Measurements from ENCODE around the gene LCN10.

The LCN10 gene

GRCh38 chr9:136753371-136754058 lies 10.8 kb upstream of the LCN10 start:
- DNase-seq, result no peak

- no peak for DNase-seq
These were observed 9.1 kb upstream of the LCN10 start for GRCh38 chr9:136751814-136752213.

DNA sequence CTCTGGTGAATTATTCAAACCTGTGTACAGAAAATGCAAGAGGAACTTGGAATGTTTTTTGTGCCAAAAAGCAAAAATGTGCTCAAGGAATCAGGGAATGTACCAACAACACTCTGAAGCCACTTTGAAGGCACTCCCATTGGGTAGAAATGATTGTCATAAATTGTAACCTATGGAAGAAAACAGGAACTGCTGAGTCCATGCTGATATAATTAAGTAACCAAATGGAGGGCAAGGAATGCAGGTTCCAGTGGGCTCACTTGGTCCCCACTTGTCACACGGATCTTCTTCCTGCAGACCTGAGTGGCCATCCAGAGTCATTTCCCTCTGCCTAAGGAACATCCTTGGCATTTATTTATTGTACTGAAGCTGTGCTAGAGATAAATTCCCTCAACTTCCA lies 8.5 kb upstream of the LCN10 start:
- no peak for DNase-seq

DNA sequence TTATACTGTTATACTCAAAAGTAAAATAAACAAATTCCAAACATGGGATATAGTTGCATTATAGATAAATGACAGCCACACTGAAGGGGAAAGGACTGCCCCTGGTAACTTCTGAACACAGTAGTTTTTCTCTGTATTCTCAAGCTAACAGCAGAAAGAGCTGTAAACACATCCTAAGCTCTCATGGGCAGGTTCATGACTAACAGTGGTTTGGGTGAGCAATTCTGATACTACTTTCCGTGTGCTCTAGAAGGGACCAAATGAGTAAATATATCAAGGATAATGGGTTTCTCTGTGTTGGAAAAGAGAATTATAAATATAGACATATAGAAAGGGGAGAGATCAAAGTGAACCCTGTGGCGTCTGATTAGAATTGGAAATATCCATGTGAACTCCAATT lies 7.8 kb upstream of the LCN10 start:
- DNase-seq, result no peak

DNA sequence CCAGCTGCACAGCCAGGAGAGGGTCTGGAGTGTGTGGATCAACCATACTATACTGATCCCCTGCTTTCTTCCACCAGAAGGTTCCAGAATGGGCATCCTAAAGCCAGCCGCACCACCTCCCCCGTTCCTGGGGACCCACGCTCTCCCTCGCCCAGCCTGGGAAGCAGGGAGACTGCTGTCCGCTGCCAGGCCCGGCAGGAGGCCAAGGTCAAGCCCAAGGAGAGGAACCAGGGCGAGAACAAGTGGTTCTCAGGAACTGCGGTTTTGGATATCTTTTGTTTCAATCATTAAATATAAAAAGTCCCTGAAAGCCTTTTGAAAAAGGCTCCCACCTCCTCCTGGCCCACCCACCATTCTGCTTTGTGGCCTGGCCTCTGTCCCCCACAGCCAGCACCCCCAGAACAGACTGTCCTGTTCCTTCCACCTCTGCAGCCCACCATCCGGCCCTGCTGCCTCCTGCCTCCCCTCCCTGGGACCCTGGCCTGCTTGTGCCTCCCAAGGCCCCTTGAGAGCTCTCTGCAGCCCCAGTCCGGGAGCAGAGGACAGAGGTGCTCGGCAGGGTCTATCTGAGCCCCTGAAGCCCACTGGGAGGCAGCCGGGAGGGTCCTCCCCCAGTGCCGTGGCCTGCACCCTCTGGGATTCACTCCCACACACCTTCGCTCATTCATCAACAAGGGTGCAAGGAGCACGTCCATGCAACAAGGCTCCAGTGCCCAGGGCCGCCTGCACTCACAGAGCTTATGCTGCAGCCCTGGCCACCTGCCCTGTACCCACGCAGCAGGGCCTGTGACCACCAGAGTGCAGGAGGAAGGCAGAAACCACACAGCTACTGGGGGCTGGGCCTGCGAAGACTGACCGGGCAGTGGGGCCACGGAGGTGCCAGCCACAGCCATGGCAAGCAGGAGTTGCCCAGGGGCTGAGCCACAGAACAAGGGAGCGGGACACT lies 6.2 kb upstream of the LCN10 start:
- no peak for DNase-seq

GRCh38 chr9:136748201-136748600 lies 5.5 kb upstream of the LCN10 start, which contains the start of gene LCN6:
TSS of gene LCN6 (minus strand) at chr9:136748525. CDS start at chr9:136748483, 42 bp downstream.
- DNase-seq, result no peak

GRCh38 chr9:136747161-136748060 lies 4.7 kb upstream of the LCN10 start:
- DNase-seq, result no peak

DNA sequence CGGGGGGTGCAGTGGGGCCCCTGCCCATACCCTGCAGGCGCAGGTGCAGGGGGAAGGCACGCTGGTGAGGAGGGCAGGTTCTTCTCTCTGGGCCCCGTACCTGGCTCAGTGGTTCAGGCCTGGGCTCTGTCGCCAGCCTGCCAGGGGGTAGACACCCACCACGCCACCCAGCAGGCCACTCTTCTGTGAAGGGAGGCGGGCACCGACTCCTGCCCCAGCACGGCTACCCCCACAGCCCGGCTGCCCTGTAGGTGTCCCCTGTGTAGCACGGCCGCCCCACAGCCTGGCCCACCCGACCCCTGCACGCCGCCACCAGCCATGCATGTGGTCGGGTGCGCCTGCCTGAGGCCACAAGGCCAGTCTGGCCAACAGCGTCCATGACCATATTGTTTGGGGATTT lies 3.9 kb upstream of the LCN10 start:
- no peak for DNase-seq

- DNase-seq, result no peak
These were observed 3.4 kb upstream of the LCN10 start for GRCh38 chr9:136746155-136746490.

GRCh38 chr9:136745389-136746154 lies 2.8 kb upstream of the LCN10 start:
- DNase-seq, result no peak

- no peak for DNase-seq
These were observed 2.0 kb upstream of the LCN10 start for GRCh38 chr9:136744773-136745172.

DNA sequence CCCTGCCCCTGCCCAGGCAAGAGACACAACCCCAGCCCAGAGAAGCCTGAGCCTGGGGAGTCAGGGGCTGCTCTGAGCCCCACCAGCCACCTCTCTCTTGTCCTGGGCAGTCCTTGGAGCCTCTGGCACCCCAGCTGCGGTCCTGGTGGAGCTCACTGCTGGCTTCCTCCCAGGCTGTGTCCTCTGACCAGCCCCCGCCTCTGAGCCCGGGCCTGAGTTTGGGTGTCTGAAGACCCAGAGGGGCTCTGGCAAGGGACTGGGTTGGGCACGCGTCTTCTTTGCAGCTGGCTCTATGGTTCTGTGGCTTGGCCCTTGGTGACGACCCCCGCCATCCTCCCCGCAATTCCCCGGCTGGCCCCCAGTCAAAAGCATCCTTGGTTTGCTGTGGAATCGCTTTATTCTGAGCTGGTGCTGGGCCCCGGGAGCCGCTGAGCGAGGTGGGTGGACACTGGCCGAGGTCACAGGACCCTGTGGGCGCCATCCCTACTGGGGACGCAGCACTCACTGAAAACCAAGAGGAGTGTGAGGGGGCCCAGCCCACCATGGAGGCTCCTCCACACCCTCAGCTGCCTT lies 985 bp upstream of the LCN10 start:
- DNase-seq, result no peak

DNA sequence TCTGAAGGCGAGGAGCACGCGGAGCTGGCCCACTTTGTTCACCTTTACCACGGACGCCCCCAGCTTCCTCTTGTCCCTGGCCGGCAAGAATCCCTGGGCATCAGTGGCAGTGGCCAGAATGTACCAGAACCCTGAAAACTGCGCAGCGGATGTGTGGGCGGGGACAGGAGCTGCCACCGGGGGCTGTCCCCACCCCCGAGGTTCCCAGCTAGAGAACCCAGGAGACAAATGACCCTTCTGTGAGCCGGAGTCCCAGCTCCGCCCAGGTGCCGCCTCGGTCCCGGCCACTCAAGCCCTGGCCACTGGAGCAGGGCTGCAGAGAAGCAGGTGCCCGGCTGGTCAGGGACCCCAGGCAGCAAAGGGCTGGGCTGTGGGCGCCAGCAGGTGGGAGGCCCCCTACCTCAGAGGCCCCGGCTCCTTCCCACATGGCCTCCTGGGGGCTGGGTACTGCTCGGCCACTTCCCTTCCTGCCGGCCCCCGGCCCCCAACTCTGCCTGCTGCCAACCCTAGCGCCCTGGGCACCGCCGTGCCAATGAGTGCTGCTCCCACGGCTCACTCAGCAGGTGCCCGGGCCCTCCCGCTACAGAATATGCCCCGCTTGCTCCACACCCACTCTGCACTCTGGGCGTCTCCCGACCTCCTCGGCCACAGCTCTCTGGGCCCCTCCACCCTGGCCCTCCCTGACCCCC lies 713 bp downstream of the LCN10 start:
- no peak for DNase-seq

DNA sequence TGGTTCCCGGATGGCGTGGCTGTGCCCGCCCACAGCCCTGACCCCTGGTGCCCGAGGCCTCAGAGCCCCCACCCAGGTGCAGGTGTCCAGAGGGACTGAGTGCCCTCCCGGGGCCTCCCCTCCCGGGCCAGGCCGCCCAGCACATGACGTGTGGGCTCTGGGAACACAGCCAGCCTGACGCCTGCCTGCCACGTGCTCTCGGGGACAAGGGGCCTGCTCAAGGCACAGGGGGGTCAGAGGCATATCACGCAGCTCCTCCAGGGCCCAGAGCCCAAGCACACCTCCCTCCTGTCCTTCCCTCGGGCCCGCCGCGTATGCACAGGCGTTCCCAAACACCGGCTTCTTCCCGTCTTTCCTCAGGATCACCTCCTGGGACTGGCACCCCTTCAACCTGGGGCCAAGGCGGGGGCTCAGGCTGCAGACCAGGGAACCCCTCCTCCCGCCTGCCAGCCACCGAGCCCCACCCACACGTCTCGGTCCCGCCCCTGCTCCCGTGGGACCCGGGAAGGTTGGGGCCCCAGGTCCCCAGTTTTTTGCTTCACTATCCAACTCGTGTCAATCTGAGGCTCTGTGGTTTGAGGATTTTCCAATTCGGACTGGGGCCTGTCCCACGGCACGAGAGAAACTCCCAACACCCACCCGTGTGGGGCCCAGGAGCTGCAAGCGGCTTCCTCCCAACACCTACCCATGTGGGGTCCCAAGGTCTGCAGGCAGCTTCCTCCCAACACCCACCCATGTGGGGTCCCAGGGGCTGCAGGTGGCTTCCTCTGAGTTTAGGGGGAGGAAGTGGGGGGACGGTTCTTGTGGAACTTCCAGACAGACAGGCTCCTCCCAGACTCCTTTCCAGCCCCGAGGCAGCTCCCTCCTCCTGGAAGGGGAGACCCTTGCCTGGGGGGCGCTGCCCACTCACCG lies 1.5 kb downstream of the LCN10 start:
- DNase-seq, result no peak

- DNase-seq, result no peak
These were observed 2.2 kb downstream of the LCN10 start for GRCh38 chr9:136740491-136740890.

- DNase-seq, result no peak
These were observed 2.7 kb downstream of the LCN10 start for GRCh38 chr9:136740069-136740468.

DNA sequence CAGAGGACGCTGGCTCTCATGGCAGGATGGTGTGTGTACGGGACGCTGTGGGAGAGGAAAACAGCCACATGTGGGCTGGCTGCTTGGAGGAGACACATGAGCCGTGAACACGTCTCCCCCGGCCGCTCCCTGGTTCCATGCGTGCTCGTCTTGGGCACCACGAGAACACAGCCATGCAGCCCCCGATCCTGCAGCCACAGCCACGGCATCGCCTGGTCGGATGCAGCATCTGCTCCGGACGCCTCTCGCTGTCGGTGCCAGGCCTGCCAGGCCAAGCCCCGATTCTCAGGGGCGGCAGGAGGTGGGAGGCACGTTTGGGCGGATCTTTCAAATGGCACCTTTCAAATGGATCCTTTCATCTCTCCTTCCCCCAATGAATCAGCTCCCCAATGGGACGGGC lies 3.2 kb downstream of the LCN10 start:
- DNase-seq, result no peak

GRCh38 chr9:136738960-136739359 lies 3.8 kb downstream of the LCN10 start:
- DNase-seq, result no peak

DNA sequence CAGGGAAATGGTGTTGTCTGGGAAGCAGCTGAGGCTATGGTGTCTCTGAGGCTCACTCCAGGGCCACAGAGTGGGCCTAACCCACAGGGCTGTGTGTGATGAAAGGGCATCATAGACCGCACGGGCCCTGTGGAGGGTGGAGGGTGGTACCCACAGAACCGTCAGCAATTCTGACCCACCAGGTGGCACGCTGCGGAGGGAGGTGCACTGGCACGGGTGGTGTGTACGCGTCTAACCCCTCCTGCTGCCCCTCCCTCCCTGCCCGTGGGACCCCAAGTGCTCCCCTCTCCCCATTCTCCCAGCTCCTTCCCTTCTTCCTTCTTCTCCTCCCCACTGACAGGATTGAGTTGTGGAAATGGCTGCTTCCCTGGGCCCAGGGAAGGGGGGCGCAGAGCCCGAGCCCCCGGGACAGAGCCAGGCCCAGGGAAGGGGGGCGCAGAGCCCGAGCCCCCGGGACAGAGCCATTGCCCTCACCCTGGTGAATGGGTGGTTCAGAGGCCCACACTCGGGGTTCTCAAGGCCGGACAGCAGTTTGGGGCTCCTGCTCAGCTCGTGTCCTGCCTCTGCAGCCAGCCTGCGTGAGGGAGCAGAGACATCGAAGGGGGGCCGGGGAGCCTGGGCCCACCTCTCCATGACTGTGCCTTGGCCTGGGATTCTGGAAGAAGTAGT lies 6.8 kb downstream of the LCN10 start:
- no peak for DNase-seq
